GM19455 (cell line): Measurements from ENCODE around the gene RDH8.

Experiments
- ATAC-seq: cut with Tn5 transposase; IDR thresholded peaks from one replicate; pipeline ENCODE4 v1.9.1; 2021; ENCODE audit not compliant: unreplicated experiment

The RDH8 gene

DNA sequence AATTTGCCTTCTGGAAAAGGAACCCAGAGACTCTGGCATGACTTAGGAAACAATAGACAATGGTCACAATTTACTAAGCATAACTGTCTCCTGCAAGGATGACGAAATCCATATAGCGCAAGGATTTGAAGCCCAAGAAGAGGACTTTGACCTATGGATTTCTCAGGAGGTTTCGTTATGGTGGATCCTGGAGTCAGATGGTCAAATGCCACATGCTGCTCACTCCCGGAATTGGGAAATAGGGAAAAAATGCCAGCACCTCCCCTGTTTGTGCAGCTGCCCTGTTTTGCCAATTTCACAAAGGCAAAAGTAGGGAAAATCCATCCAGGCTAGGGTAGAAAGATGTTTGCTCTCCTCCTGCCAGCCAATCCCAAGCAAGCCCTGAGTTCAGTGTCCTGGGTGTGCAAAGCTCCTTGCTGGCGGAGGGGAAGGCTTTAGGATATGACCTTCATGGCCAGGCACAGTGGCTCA, 23.4 kb downstream of the RDH8 start:
- no peak for ATAC-seq

DNA sequence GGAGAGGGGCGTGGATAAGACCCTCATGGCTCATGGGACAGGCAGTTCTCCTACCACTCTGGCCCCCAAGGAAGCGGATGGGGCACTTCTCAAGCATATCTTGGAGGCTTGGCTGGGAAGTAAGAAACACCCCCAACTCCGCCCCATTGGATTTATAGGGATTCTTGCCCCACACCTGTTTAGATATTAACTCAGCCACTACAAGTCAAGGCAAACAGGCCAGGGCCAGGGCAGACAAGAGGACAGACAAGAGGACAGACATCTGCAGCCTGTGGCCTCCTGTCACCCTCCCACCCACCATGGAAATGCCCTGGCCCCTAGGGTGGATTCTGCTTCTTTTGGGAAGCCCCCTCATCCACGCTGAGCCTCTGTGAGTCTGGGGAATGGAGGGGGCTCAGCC, 24.1 kb downstream of the RDH8 start:
- ATAC-seq, result no peak

DNA sequence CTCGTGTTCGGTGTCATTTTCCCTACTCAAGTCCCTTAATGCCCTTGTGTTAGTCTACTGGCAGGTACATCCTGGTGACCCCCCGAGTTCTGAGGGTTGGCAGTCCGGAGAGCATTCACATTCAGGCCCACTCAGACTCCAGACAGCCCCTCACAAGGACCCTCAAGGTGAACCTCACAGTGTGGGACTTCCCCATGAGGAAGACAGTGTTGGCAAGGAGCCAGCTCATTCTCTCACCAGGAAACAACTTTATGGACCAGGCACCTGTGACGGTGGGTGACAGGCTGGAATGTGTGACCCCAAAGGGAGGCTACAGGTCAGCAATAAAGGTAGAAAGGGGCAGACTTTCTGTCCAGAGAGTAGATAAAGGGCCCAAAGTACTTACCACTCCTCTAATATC, 24.5 kb downstream of the RDH8 start:
- ATAC-seq, result no peak

DNA sequence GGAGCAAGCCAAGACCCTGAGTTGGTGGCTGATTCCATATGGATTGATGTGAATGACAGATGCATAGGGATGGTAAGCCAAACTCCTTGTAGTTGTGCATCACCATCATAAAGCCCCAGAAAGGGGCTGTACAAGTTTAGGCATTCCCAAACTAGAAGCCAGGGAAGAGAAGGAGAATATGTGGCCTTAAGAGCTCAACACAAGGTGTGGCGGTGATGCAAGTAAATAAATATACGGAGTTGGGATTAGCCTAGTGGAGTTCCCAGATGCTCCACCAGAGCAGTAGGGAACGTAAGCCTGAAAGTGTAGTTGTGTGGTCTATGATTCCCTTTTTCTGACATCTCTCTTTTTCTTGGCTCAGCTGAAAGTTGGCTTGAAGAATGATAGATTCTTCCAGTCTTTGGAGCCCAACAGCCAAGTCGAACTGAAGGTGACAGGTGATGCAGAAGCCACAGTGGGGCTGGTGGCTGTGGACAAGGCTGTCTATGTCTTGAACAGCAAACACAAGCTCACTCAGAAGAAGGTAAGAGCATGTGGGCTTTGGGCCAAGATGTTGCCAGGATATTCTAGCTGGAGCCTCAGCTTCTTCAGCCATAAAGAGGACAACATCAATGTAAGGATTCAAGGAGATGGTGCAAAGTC, 30.1 kb downstream of the RDH8 start:
- ATAC-seq, result no peak

DNA sequence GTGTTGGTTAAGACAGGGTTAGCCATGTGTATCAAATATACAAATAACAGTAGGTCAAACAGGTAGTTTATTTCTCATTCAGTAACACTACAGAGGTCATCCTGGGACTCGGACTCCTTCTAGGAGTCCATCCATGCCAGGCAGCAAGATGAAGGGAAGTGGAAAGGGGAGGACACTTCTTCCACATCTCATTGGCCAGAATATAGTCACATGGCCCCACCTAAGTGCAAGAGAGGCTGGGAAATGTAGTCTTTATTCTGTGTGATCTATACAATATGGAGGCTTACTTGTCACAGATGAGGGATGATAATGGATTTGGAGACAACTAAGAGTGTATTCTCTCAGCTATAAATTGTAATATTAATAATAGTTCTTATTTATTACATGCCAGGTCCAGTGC, 31.1 kb downstream of the RDH8 start:
- ATAC-seq, result no peak

DNA sequence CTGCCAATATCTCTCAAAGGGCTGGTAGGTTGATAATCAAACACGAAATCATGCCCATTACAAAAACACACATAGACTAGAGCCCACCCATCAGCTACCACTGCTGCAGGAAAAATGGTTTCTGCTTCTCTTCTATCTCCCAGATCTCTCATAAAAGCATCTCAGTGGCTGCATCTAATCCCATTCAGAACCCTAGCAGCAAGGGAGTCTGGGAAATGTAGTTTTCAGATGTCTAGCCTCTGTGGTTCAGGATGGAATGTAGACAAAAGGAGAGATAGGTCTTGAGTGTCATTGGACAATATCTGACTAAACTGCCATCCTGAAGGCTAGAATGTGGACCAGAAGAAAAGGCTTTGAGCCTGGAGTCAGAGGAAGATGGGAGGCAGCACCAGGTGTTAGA, 32.1 kb downstream of the RDH8 start:
- ATAC-seq, result no peak

DNA sequence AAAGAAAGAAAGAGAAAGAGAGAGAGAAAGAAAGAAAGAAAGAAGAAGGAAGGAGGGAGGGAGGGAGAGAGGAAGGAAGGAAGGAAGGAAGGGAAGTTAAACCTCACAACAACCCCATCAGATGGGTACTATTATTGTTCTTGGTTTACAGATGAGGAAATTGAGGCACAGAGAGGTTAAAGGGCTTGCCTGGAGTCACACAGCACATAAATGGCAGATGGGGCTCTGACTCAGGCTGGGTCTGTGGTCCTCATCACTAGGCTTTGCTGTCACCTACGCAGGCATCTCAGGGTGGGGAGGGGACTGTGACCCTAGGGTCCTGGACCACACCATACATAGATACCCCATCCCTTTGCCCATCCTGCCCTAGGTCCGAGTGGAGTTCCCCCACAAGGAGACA, 36.3 kb downstream of the RDH8 start:
- no peak for ATAC-seq

DNA sequence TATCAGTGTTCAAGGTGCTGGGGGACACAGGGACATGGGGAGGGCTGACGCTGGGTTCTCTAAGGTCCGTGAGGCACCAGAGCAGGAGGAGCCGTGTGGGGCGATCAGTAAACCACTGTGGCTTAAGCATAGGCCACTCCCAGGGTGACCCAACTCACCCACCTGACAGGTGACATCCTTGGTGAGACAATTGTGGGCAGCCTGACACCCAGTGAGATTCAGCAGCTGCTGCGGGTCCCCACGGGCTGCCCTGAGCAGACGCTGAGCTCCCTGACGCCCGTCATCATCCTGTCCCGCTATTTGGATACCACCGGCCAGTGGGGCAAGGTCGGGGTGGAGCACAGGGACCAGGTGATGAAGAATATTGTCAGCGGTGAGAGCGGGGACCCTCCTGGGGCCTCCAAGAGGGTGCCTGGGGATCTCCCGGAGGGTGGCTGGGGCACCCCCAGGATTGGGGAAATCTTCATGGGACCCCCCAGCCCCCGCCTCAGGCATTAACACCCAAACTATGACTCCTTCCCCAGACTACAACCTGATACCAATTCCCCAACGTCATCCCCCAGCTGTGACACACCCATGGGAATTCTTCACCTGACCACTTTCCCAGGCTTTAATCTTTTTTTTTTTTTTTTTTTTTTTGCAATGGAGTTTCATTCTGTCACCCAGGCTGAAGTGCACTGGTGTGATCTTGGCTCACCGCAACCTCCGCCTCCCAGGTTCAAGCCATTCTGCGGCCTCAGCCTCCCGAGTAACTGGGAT, 39.5 kb downstream of the RDH8 start:
- ATAC-seq, result no peak

DNA sequence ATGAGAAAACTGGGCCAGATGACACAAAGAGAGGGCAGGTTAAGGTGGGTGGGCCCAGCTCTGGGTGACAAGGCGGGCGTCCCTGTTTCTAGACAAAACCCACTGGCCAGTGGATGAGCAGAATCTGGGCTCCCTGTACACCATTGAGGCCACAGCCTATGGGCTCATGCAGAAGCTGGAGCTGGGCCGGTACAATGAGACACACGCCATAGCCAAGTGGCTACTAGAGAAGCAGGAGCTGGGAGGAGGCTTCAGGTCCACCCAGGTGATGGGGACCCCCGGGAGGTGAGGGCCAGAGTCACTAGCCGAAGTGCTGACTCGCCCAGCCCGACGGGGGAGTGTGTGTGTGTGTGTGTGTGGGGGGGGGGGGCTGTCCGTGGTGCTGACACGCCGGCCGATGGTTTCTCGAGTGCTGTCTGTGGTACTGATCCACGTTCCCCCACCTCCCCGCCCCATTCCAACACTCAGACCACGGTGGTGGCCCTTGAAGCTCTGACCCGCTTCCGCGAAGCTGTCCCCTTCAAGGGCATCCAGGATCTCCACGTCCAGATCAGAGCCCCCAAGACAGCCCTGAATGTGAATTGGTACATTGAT, 48.5 kb downstream of the RDH8 start:
- no peak for ATAC-seq

DNA sequence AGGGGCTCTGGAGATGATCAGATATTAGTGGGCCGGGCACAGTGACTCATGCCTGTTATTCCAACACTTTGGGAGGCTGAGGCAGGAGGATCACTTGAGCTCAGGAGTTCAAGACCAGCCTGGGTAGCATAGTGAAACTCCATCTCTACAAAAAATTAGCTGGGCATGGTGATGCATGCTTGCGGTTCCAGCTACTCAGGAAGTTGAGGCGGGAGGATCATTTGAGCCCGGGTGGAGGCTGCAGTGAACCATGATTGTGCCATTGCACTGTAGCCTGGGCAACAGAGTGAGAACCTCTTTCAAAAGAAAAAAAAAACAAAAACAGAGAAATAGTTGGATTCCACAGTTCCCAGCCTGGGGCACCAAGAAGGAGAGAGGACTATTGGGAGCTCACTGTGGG, 54.9 kb downstream of the RDH8 start:
- no peak for ATAC-seq

DNA sequence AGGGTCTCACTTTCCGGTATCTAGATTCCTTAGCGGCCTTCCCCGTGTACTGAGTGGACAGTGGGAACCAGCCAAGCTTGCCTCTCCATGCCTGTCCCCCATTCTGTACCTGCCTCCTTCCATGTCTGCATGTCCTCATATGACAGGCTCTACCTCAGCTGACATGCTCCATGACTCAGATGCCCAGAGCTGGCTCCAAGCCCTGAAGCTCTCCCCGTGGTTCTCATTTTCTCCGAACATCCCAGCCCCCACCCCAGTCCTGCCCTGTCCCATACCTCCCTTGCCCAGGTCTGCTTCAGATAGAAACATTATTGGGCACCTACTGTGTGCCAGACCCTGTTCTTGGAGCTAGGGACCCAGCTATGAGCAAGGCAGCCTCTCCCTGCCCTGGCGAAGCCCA, 55.8 kb downstream of the RDH8 start:
- no peak for ATAC-seq

DNA sequence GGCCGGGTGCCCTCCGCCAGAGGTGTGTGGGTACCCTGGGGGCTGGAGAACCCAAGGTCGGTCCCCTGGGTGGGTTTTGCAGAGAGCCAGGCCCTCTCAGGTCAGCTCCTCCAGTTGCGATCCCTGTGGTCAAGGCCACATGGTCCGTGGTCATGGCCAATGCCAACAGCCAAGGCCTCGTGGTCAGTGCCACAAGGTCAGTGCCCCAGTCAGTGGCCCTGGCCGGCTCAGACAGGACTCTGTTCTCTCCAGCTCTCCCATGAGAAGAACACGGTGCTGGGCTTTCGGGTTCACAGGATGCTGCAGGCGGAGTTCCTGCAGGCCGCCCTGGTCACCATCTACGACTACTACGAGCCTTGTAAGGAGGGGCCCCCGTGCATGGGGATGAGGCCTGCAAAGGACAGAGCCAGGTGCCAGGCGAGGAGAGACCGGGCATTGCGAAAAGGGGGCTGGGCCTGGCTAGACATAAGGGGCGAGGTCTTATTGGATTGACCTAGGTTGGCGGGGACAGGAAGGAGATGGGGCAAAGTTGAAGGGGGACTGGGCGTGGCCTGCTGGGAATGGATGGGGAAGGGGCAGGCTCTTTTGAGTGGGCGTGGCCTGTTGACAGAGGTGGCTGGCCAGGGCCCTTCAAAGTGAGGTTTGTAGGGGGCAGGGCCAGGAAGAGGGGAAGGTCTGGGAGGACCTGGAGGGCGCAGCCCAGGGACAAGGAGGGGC, 57.6 kb downstream of the RDH8 start:
- no peak for ATAC-seq
